ENCODE measurements around the gene ARCN1. TPM values are rescaled to one million over a fixed set of nuclear protein-coding genes. Genes with fewer than 3 reads are reported as not detected.

Gene ARCN1
- total RNA-seq (2014; rRNA removed; shearing (Covaris generic)) = 160 and 198 TPM in 2 replicates

GRCh38 chr11:118572061-118572980 is at the start of gene ARCN1:
ARCN1 (plus strand) TSS chr11:118572409; CDS start chr11:118572548, 139 bp downstream.
- peak; percentile 76 for DNase-seq (ENCODE audit: low read depth)

GRCh38 chr11:118522571-118523072 is 49.6 kb upstream of the ARCN1 start:
- peak; percentile 24 for DNase-seq (ENCODE audit: low read depth)

- DNase-seq (ENCODE audit: low read depth) = no peak
These were observed 47.9 kb upstream of the ARCN1 start for GRCh38 chr11:118524356-118524755.

- DNase-seq (ENCODE audit: low read depth) = no peak
These were observed 47.3 kb upstream of the ARCN1 start for GRCh38 chr11:118524757-118525470.

GRCh38 chr11:118526688-118527087 is 45.5 kb upstream of the ARCN1 start:
- DNase-seq (ENCODE audit: low read depth) = no peak

- DNase-seq (ENCODE audit: low read depth) = no peak
These were observed 45.1 kb upstream of the ARCN1 start, which contains the start of gene TTC36 for GRCh38 chr11:118527109-118527508. TTC36 (plus strand) TSS chr11:118527474; CDS start chr11:118527495, 21 bp downstream.

GRCh38 chr11:118528511-118528910 is 43.7 kb upstream of the ARCN1 start:
- no peak for DNase-seq (ENCODE audit: low read depth)

- DNase-seq (ENCODE audit: low read depth) = no peak
These were observed 42.5 kb upstream of the ARCN1 start for GRCh38 chr11:118529584-118530175.

GRCh38 chr11:118530180-118530682 is 42.0 kb upstream of the ARCN1 start:
- peak; percentile 7 for DNase-seq (ENCODE audit: low read depth)

- DNase-seq (ENCODE audit: low read depth) = peak; percentile 46
These were observed 41.3 kb upstream of the ARCN1 start, which contains the start of gene TMEM25 for GRCh38 chr11:118530683-118531596. TMEM25 (plus strand) TSS chr11:118531192; CDS start chr11:118531802, 610 bp downstream.

- DNase-seq (ENCODE audit: low read depth) = no peak
These were observed 40.6 kb upstream of the ARCN1 start for GRCh38 chr11:118531597-118532084.

- DNase-seq (ENCODE audit: low read depth) = no peak
These were observed 40.1 kb upstream of the ARCN1 start for GRCh38 chr11:118532091-118532490.

GRCh38 chr11:118532852-118533768 is 39.1 kb upstream of the ARCN1 start:
- DNase-seq (ENCODE audit: low read depth) = no peak

GRCh38 chr11:118533769-118534729 is 38.2 kb upstream of the ARCN1 start:
- DNase-seq (ENCODE audit: low read depth) = peak; percentile 20

GRCh38 chr11:118535261-118535660 is 36.9 kb upstream of the ARCN1 start:
- no peak for DNase-seq (ENCODE audit: low read depth)

- no peak for DNase-seq (ENCODE audit: low read depth)
These were observed 35.5 kb upstream of the ARCN1 start for GRCh38 chr11:118536726-118537125.

- DNase-seq (ENCODE audit: low read depth) = peak; percentile 9
These were observed 34.7 kb upstream of the ARCN1 start for GRCh38 chr11:118537409-118537980.

Data from RPMI7951 (cell line).